WTC11 (cell line): ENCODE measurements around the gene PIP4K2B. TPM values are rescaled to one million over a fixed set of nuclear protein-coding genes. Genes with fewer than 3 reads are reported as not detected.

ENCODE experiments used
- ATAC-seq: fragments of 200-7000 bp; cut with Tn5 transposase; 2 replicates; pipeline ENCODE4 v1.10.0; 2021; ENCODE audit warnings: mild to moderate bottlenecking, moderate library complexity
- CTCF ChIA-PET: fragments of 300-600 bp; sonication (Branson Sonifier 250); formaldehyde crosslinking; loops from one replicate; lab custom pipeline; 2021; ENCODE audit warnings: antibody characterized with exemption; lab: Charles Lee
- POLR2A ChIA-PET: fragments of 350-600 bp; sonication (Branson Sonifier 250); formaldehyde crosslinking; loops from one replicate; lab custom pipeline; 2021; ENCODE audit warnings: antibody characterized with exemption; lab: Charles Lee
- DNase-seq: peaks from one replicate; pipeline ENCODE4 v3.0.0; 2021; ENCODE audit warnings: low spot score
- H3K27ac Mint-ChIP-seq: 2 replicates; pipeline ENCODE4 v1.8.0; 2021; ENCODE audit warnings: mixed read lengths
- H3K27me3 Mint-ChIP-seq: 2 replicates; pipeline ENCODE4 v1.8.0; 2021; ENCODE audit warnings: low read depth, mild to moderate bottlenecking, moderate library complexity, mixed read lengths
- H3K36me3 Mint-ChIP-seq: 2 replicates; pipeline ENCODE4 v1.8.0; 2021; ENCODE audit warnings: mixed read lengths
- H3K4me1 Mint-ChIP-seq: 2 replicates; pipeline ENCODE4 v1.8.0; 2022; ENCODE audit warnings: mixed read lengths
- H3K4me3 Mint-ChIP-seq: 2 replicates; pipeline ENCODE4 v1.8.0; 2021; ENCODE audit warnings: mild to moderate bottlenecking, moderate library complexity, mixed read lengths
- H3K9me3 Mint-ChIP-seq: 2 replicates; pipeline ENCODE4 v1.8.0; 2021; ENCODE audit warnings: mixed read lengths
- CBFB ChIP-seq: sonication (generic); formaldehyde crosslinking; IDR thresholded peaks from 2 replicates; pipeline ENCODE4 v1.8.1; 2022; ENCODE audit warnings: mild to moderate bottlenecking, low read depth, missing genetic modification reagents
- ESRRA ChIP-seq: sonication (generic); formaldehyde crosslinking; IDR thresholded peaks from 2 replicates; pipeline ENCODE4 v1.8.1; 2022; ENCODE audit warnings: mild to moderate bottlenecking, missing genetic modification reagents, borderline replicate concordance
- ETV6 ChIP-seq: sonication (generic); formaldehyde crosslinking; IDR thresholded peaks from 2 replicates; pipeline ENCODE4 v1.8.1; 2022; ENCODE audit warnings: mild to moderate bottlenecking, missing genetic modification reagents
- FOXP1 ChIP-seq: sonication (generic); formaldehyde crosslinking; IDR thresholded peaks from 2 replicates; pipeline ENCODE4 v1.8.0; 2022; ENCODE audit warnings: missing genetic modification reagents, mild to moderate bottlenecking, moderate library complexity, borderline replicate concordance
- GTF2I ChIP-seq: fragments of 250-450 bp; sonication (Bioruptor Pico); conservative IDR thresholded peaks from 2 replicates; pipeline ENCODE4 v1.4.0; 2021; ENCODE audit warnings: mild to moderate bottlenecking
- MXD4 ChIP-seq: fragments of 250-450 bp; sonication (Bioruptor Pico); IDR thresholded peaks from 2 replicates; pipeline ENCODE4 v1.8.0; 2021; ENCODE audit warnings: mild to moderate bottlenecking, moderate library complexity, borderline replicate concordance
- MYBL2 ChIP-seq: sonication (generic); formaldehyde crosslinking; IDR thresholded peaks from 2 replicates; pipeline ENCODE4 v1.8.1; 2023; ENCODE audit warnings: mild to moderate bottlenecking, moderate library complexity, missing genetic modification reagents
- NFE2L1 ChIP-seq: sonication (generic); formaldehyde crosslinking; IDR thresholded peaks from 2 replicates; pipeline ENCODE4 v1.8.1; 2023; ENCODE audit warnings: missing genetic modification reagents
- NR2C2 ChIP-seq: sonication (generic); formaldehyde crosslinking; IDR thresholded peaks from 2 replicates; pipeline ENCODE4 v1.8.0; 2022; ENCODE audit warnings: mild to moderate bottlenecking, missing genetic modification reagents
- PRRX2 ChIP-seq: fragments of 250-450 bp; sonication (Bioruptor Pico); IDR thresholded peaks from 2 replicates; pipeline ENCODE4 v1.8.0; 2021; ENCODE audit warnings: mild to moderate bottlenecking
- RORB ChIP-seq: fragments of 250-450 bp; sonication (Bioruptor Pico); IDR thresholded peaks from 2 replicates; pipeline ENCODE4 v1.9.0; 2021; ENCODE audit warnings: mild to moderate bottlenecking
- SOX15 ChIP-seq: fragments of 250-450 bp; sonication (Bioruptor Pico); IDR thresholded peaks from 2 replicates; pipeline ENCODE4 v1.9.0; 2021; ENCODE audit warnings: mild to moderate bottlenecking
- SP1 ChIP-seq: sonication (generic); formaldehyde crosslinking; conservative IDR thresholded peaks from 2 replicates; pipeline ENCODE4 v1.8.1; 2022; ENCODE audit warnings: missing genetic modification reagents
- ZBTB21 ChIP-seq: sonication (generic); formaldehyde crosslinking; IDR thresholded peaks from 2 replicates; pipeline ENCODE4 v1.8.1; 2023; ENCODE audit warnings: mild to moderate bottlenecking, missing genetic modification reagents, borderline replicate concordance
- ZNF121 ChIP-seq: sonication (generic); formaldehyde crosslinking; IDR thresholded peaks from 2 replicates; pipeline ENCODE4 v1.8.0; 2023; ENCODE audit warnings: missing genetic modification reagents
- total RNA-seq: library from RNA; stranded (reverse); gene quantifications from 3 replicates; pipeline ENCODE4 v1.2.3, GENCODE V29; 2021
- TF ChIP-seq, protein P1 (sequence below): sonication (generic); formaldehyde crosslinking; IDR thresholded peaks from 2 replicates; pipeline ENCODE4 v1.8.0; 2023; ENCODE audit warnings: missing genetic modification reagents, mild to moderate bottlenecking, borderline replicate concordance
- TF ChIP-seq, protein P2 (sequence below): sonication (generic); formaldehyde crosslinking; IDR thresholded peaks from 2 replicates; pipeline ENCODE4 v1.8.0; 2022; ENCODE audit warnings: mild to moderate bottlenecking, missing genetic modification reagents
- TF ChIP-seq, protein P3 (sequence below): sonication (generic); formaldehyde crosslinking; IDR thresholded peaks from 2 replicates; pipeline ENCODE4 v1.8.1; 2022; ENCODE audit warnings: missing genetic modification reagents, borderline replicate concordance
- TF ChIP-seq, protein P4 (sequence below): fragments of 200-600 bp; IDR thresholded peaks from 2 replicates; pipeline ENCODE4 v1.8.0; 2022; ENCODE audit warnings: antibody characterized with exemption
- TF ChIP-seq, protein P5 (sequence below): sonication (generic); formaldehyde crosslinking; IDR thresholded peaks from 2 replicates; pipeline ENCODE4 v1.8.0; 2022; ENCODE audit warnings: mild to moderate bottlenecking, missing genetic modification reagents
- TF ChIP-seq, protein P6 (sequence below): fragments of 250-450 bp; sonication (Bioruptor Pico); IDR thresholded peaks from 2 replicates; pipeline ENCODE4 v1.9.0; 2021; ENCODE audit warnings: mild to moderate bottlenecking

The PIP4K2B gene
- total RNA-seq, 1 experiment from 2014 or later, result 61.9 TPM

DNA sequence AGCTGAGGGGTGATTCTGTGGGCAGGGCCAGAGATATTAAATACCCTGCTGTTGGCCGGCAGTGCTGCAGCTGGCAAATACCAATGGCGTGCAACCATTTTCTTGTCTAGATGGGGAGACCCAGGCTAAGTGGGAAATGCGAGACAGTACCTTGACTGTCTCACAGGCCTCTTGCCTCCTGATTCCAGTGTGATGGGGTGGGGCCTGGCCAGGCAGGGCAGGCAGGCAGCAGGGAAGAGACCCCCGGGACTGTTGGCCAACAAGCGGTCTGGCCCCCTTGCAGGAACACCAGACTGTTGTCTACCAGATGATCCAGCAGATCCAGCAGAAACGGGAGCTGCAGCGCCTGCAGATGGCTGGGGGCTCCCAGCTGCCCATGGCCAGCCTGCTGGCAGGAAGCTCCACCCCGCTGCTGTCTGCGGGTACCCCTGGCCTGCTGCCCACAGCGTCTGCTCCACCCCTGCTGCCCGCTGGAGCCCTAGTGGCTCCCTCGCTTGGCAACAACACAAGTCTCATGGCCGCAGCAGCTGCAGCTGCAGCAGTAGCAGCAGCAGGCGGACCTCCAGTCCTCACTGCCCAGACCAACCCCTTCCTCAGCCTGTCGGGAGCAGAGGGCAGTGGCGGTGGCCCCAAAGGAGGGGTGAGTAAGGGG lies 74.9 kb downstream of the PIP4K2B start:
- CTCF ChIA-PET, result interaction anchor here (0.6 to 1.7 kb wide), 4 partner anchors 10 to 167 kb away, joined by 3 to 6 read pairs (median 4); no protein-coding TSS in a partner anchor

DNA sequence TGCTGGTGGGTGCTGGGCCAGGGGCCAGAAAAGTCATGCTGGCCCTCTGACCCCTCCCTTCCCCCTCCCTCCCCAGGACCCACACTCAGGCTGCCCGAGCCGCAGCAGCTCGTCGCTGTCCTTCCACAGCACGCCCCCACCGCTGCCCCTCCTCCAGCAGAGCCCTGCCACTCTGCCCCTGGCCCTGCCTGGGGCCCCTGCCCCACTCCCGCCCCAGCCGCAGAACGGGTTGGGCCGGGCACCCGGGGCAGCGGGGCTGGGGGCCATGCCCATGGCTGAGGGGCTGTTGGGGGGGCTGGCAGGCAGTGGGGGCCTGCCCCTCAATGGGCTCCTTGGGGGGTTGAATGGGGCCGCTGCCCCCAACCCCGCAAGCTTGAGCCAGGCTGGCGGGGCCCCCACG lies 77.6 kb downstream of the PIP4K2B start:
- ATAC-seq (no peak), DNase-seq (no peak)
- H3K36me3 Mint-ChIP-seq, result no peaks in the 10 kb centered on the region
- peaks cover 12% of the 10 kb centered on the region for H3K27me3 Mint-ChIP-seq
- CTCF ChIA-PET, result interaction anchor here (5.0 kb wide), 1 partner anchor 13 kb away, joined by 37 read pairs; no protein-coding TSS in a partner anchor
- no peaks in the 10 kb centered on the region for H3K9me3 Mint-ChIP-seq
- no peak overlapping the region for H3K27ac Mint-ChIP-seq
- H3K4me1 Mint-ChIP-seq, result peaks cover 26% of the 10 kb centered on the region
- H3K4me3 Mint-ChIP-seq, result no peak overlapping the region
- POLR2A ChIA-PET, result interaction anchor here (0.6 to 0.7 kb wide), 2 partner anchors 66 to 163 kb away, joined by 3 to 10 read pairs; no protein-coding TSS in a partner anchor
- TF ChIP-seq GTF2I (CRISPR knock-in tag), result no peak
- no peak for TF ChIP-seq ZNF121
- TF ChIP-seq SOX15 (CRISPR knock-in tag), result no peak
- no peak for TF ChIP-seq MYBL2 (CRISPR knock-in tag)
- no peak for TF ChIP-seq PRRX2
- TF ChIP-seq, protein P1, sequence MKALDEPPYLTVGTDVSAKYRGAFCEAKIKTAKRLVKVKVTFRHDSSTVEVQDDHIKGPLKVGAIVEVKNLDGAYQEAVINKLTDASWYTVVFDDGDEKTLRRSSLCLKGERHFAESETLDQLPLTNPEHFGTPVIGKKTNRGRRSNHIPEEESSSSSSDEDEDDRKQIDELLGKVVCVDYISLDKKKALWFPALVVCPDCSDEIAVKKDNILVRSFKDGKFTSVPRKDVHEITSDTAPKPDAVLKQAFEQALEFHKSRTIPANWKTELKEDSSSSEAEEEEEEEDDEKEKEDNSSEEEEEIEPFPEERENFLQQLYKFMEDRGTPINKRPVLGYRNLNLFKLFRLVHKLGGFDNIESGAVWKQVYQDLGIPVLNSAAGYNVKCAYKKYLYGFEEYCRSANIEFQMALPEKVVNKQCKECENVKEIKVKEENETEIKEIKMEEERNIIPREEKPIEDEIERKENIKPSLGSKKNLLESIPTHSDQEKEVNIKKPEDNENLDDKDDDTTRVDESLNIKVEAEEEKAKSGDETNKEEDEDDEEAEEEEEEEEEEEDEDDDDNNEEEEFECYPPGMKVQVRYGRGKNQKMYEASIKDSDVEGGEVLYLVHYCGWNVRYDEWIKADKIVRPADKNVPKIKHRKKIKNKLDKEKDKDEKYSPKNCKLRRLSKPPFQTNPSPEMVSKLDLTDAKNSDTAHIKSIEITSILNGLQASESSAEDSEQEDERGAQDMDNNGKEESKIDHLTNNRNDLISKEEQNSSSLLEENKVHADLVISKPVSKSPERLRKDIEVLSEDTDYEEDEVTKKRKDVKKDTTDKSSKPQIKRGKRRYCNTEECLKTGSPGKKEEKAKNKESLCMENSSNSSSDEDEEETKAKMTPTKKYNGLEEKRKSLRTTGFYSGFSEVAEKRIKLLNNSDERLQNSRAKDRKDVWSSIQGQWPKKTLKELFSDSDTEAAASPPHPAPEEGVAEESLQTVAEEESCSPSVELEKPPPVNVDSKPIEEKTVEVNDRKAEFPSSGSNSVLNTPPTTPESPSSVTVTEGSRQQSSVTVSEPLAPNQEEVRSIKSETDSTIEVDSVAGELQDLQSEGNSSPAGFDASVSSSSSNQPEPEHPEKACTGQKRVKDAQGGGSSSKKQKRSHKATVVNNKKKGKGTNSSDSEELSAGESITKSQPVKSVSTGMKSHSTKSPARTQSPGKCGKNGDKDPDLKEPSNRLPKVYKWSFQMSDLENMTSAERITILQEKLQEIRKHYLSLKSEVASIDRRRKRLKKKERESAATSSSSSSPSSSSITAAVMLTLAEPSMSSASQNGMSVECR (CRISPR knock-in tag), result no peak
- TF ChIP-seq ETV6 (CRISPR knock-in tag), result no peak
- TF ChIP-seq RORB, result no peak

More for the DNA sequence above, 74.9 kb downstream of the PIP4K2B start:
- POLR2A ChIA-PET, result no interaction called here
- Mint-ChIP-seq H3K9me3 (no peaks in the 10 kb centered on the region), H3K27me3 (peaks cover 34% of the 10 kb centered on the region), H3K4me1 (peaks cover 19% of the 10 kb centered on the region), H3K36me3 (no peaks in the 10 kb centered on the region), H3K27ac (no peak overlapping the region), H3K4me3 (no peak overlapping the region)
- TF ChIP-seq SP1 (CRISPR knock-in tag) (no peak), MXD4 (no peak), NR2C2 (no peak), FOXP1 (CRISPR knock-in tag) (no peak), CBFB (no peak), NFE2L1 (CRISPR knock-in tag) (no peak), MYBL2 (CRISPR knock-in tag) (no peak), ESRRA (CRISPR knock-in tag) (no peak), ZBTB21 (CRISPR knock-in tag) (no peak)
- TF ChIP-seq, protein P2, sequence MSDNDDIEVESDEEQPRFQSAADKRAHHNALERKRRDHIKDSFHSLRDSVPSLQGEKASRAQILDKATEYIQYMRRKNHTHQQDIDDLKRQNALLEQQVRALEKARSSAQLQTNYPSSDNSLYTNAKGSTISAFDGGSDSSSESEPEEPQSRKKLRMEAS (CRISPR knock-in tag), result no peak
- TF ChIP-seq, protein P3, sequence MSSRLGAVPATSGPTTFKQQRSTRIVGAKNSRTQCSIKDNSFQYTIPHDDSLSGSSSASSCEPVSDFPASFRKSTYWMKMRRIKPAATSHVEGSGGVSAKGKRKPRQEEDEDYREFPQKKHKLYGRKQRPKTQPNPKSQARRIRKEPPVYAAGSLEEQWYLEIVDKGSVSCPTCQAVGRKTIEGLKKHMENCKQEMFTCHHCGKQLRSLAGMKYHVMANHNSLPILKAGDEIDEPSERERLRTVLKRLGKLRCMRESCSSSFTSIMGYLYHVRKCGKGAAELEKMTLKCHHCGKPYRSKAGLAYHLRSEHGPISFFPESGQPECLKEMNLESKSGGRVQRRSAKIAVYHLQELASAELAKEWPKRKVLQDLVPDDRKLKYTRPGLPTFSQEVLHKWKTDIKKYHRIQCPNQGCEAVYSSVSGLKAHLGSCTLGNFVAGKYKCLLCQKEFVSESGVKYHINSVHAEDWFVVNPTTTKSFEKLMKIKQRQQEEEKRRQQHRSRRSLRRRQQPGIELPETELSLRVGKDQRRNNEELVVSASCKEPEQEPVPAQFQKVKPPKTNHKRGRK (CRISPR knock-in tag), result no peak
- TF ChIP-seq, protein P4, sequence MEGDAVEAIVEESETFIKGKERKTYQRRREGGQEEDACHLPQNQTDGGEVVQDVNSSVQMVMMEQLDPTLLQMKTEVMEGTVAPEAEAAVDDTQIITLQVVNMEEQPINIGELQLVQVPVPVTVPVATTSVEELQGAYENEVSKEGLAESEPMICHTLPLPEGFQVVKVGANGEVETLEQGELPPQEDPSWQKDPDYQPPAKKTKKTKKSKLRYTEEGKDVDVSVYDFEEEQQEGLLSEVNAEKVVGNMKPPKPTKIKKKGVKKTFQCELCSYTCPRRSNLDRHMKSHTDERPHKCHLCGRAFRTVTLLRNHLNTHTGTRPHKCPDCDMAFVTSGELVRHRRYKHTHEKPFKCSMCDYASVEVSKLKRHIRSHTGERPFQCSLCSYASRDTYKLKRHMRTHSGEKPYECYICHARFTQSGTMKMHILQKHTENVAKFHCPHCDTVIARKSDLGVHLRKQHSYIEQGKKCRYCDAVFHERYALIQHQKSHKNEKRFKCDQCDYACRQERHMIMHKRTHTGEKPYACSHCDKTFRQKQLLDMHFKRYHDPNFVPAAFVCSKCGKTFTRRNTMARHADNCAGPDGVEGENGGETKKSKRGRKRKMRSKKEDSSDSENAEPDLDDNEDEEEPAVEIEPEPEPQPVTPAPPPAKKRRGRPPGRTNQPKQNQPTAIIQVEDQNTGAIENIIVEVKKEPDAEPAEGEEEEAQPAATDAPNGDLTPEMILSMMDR, result no peak
- TF ChIP-seq, protein P5, sequence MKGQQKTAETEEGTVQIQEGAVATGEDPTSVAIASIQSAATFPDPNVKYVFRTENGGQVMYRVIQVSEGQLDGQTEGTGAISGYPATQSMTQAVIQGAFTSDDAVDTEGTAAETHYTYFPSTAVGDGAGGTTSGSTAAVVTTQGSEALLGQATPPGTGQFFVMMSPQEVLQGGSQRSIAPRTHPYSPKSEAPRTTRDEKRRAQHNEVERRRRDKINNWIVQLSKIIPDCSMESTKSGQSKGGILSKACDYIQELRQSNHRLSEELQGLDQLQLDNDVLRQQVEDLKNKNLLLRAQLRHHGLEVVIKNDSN (CRISPR knock-in tag), result no peak
- TF ChIP-seq, protein P1 (CRISPR knock-in tag), result no peak
- TF ChIP-seq, protein P6, sequence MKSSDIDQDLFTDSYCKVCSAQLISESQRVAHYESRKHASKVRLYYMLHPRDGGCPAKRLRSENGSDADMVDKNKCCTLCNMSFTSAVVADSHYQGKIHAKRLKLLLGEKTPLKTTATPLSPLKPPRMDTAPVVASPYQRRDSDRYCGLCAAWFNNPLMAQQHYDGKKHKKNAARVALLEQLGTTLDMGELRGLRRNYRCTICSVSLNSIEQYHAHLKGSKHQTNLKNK (CRISPR knock-in tag), result no peak
- DNase-seq, result no peak
- no peak for ATAC-seq
